ENCODE results near the gene ZFPM1. TPM values are rescaled to one million over a fixed set of nuclear protein-coding genes. Genes with fewer than 3 reads are reported as not detected.

The ZFPM1 gene
- total RNA-seq, 1 donor from 2014 or later: 35.0 TPM

- POLR2A ChIA-PET: no interaction called here
- CTCF ChIA-PET: no interaction called here
- no peak for TF ChIP-seq CTCF (IDR thresholded peaks at IDR 0.05)
- peaks cover 5% of the 10 kb centered on the region for H3K9me3 Mint-ChIP-seq
- intact Hi-C loops (cut with micrococcal nuclease): no loop called here
- no peak overlapping the region for H3K4me3 Mint-ChIP-seq
- H3K4me1 Mint-ChIP-seq: peaks cover 12% of the 10 kb centered on the region
- DNase-seq (no peak), ATAC-seq (ENCODE audit: low read depth) (no peak)
- H3K27me3 Mint-ChIP-seq: peaks cover 13% of the 10 kb centered on the region
- no peak overlapping the region for H3K27ac Mint-ChIP-seq
- H3K36me3 Mint-ChIP-seq (ENCODE audit: low read depth): no peaks in the 10 kb centered on the region
Measured at GRCh38 chr16:88539261-88539651, 86.2 kb downstream of the ZFPM1 start.

- Mint-ChIP-seq H3K27me3 (peaks cover 13% of the 10 kb centered on the region), H3K27ac (no peak overlapping the region), H3K4me3 (no peak overlapping the region), H3K9me3 (peaks cover 5% of the 10 kb centered on the region), H3K4me1 (peaks cover 11% of the 10 kb centered on the region), H3K36me3 (ENCODE audit: low read depth) (no peaks in the 10 kb centered on the region)
- intact Hi-C loops (cut with micrococcal nuclease): no loop called here
- POLR2A ChIA-PET: no interaction called here
- ATAC-seq (ENCODE audit: low read depth): no peak
- CTCF ChIA-PET: no interaction called here
- TF ChIP-seq CTCF (IDR thresholded peaks at IDR 0.05): no peak
- no peak for DNase-seq
Measured at GRCh38 chr16:88539652-88540345, 86.7 kb downstream of the ZFPM1 start.

GRCh38 chr16:88540346-88540977 lies 87.4 kb downstream of the ZFPM1 start:
- no peak for DNase-seq
- intact Hi-C loops (cut with micrococcal nuclease): no loop called here
- H3K27me3 Mint-ChIP-seq: peaks cover 13% of the 10 kb centered on the region
- H3K9me3 Mint-ChIP-seq: peaks cover 5% of the 10 kb centered on the region
- no peak for ATAC-seq (ENCODE audit: low read depth)
- peaks cover 5% of the 10 kb centered on the region for H3K4me1 Mint-ChIP-seq
- CTCF ChIA-PET: no interaction called here
- no peak overlapping the region for H3K27ac Mint-ChIP-seq
- H3K4me3 Mint-ChIP-seq: no peak overlapping the region
- no peaks in the 10 kb centered on the region for H3K36me3 Mint-ChIP-seq (ENCODE audit: low read depth)
- no peak for TF ChIP-seq CTCF (IDR thresholded peaks at IDR 0.05)
- POLR2A ChIA-PET: no interaction called here

GRCh38 chr16:88541831-88542616 lies 88.9 kb downstream of the ZFPM1 start:
- no peaks in the 10 kb centered on the region for H3K4me1 Mint-ChIP-seq
- CTCF ChIA-PET: no interaction called here
- no peak overlapping the region for H3K4me3 Mint-ChIP-seq
- intact Hi-C loops (cut with micrococcal nuclease): no loop called here
- ATAC-seq (ENCODE audit: low read depth) (no peak), DNase-seq (no peak)
- POLR2A ChIA-PET: interaction anchor here (0.7 kb wide), 1 partner anchor 19 kb away, joined by 3 read pairs; no protein-coding TSS in a partner anchor
- H3K36me3 Mint-ChIP-seq (ENCODE audit: low read depth): no peaks in the 10 kb centered on the region
- peaks cover 17% of the 10 kb centered on the region for H3K27me3 Mint-ChIP-seq
- H3K27ac Mint-ChIP-seq: no peak overlapping the region
- no peak for TF ChIP-seq CTCF (IDR thresholded peaks at IDR 0.05)
- H3K9me3 Mint-ChIP-seq: peaks cover 5% of the 10 kb centered on the region

GRCh38 chr16:88543230-88543813 lies 90.2 kb downstream of the ZFPM1 start:
- Mint-ChIP-seq H3K27ac (no peak overlapping the region), H3K9me3 (peaks cover 5% of the 10 kb centered on the region), H3K4me1 (no peaks in the 10 kb centered on the region), H3K36me3 (ENCODE audit: low read depth) (no peaks in the 10 kb centered on the region), H3K4me3 (no peak overlapping the region), H3K27me3 (peaks cover 17% of the 10 kb centered on the region)
- CTCF ChIA-PET: no interaction called here
- ATAC-seq (ENCODE audit: low read depth): no peak
- POLR2A ChIA-PET: no interaction called here
- no peak for DNase-seq
- no peak for TF ChIP-seq CTCF (IDR thresholded peaks at IDR 0.05)
- intact Hi-C loops (cut with micrococcal nuclease): no loop called here
